CMK (cell line): Measurements from ENCODE around the gene CTAG1B.
"Not testable (repeated sequence)": the region's sequence is repeated elsewhere in the genome, so short reads cannot be mapped to it uniquely, and the experiment has no call there.

ENCODE experiments used
- DNase-seq: peaks from one replicate; pipeline ENCODE4 v3.0.0-alpha.2; 2010; ENCODE audit warnings: low read depth

Gene CTAG1B

DNA sequence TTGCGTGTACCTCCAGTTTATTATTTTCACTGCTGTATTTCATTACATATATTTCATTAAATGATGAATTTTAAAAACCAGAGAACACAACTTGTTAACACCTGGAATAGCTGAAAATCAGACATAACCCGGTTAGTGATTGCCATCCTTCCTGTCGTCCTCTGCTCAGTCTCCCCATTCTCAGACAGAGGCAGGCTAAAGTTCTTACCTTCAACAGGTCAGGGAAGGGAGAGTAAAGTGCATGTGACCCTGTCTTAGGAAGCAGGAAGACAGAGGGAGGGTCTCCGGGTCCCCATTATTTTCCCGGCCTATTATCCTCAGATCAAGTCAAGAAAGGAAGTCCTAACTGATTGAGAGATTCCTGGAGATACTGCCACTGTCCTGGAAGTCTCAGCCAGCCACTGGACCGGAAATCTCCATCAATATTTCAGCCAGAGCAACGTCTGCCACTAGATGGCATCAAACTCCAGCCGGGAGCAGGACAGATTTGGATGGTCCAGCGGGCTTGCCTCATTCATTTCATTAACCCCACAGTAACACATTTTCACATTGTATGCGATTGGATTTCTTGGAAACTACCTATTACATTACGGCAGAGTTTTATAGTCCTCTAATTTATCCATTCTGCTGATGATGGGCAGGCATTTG lies 1.8 kb upstream of the CTAG1B start:
- DNase-seq = not testable (repeated sequence)

DNA sequence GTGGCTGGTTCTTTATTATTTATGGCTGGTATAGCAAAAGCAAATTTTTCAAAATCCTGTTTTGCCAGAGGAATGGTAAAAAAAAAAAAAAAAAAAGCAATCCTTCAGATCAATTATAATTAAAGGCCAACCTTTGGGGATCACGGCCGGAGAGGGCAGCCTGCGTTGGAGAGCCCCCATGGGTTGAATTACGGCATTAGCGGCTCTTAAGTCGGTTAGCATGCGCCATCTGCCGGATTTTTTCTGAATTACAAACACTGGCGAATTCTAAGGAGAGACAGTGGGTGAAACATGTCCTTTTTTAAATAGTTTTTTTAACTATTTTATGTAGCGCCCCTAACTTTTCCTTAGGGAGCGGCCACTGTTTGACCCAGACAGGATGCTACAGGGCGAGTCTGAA lies 5.5 kb downstream of the CTAG1B start:
- not testable (repeated sequence) for DNase-seq

DNA sequence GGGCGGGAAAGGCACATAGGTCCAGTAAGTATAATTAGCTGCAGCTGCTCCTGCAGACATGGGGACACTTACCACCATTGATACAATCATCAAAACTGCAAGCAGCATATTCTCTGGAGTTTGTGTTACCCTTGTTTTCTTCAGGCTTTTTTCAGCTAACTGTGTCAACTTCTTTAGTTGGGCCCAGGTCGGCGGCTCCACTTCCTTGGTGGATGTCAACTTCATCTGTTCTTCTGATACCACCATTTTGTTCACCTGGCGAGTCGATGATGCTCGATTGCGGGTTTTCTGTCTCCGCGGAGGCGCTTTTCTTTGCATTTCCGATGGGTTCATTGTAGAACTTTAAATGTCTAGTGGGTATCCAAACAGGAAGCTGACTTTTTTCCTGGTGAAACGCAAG lies 7.9 kb downstream of the CTAG1B start:
- DNase-seq = not testable (repeated sequence)

DNA sequence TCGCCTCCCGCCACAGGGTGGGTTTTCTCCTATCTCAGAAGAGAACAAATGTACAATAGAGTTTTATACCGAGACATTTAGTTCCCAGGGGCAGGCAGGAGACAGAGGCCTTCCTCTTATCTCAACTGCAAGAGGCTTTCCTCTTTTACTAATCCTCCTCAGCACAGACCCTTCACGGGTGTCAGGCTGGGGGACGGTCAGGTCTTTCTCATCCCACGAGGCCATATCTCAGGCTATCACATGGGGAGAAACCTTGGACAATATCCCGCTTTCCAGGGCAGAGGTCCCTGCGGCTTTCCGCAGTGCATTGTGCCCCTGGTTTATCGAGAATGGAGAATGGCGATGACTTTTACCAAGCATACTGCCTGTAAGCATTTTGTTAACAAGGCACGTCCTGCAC lies 10.3 kb downstream of the CTAG1B start:
- not testable (repeated sequence) for DNase-seq

DNA sequence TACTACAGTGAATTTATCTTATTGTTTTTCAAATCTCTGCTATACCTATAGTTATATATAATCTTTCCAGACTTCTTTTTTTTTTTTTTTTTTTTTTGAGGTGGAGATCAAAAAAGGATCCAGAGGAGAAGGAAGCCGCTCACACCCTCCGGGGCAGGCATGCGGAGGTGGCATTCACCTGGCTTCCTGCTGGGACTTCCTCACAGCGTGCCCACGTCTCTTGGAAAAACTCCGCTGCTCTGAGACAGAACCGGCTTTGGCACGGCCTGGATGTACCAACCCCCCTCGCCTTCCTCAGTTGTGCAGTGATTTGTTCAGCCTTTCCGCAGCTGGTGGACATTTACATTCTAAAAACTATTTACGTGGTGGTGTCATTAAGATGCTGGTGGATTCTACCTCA lies 11.1 kb downstream of the CTAG1B start:
- DNase-seq = not testable (repeated sequence)

DNA sequence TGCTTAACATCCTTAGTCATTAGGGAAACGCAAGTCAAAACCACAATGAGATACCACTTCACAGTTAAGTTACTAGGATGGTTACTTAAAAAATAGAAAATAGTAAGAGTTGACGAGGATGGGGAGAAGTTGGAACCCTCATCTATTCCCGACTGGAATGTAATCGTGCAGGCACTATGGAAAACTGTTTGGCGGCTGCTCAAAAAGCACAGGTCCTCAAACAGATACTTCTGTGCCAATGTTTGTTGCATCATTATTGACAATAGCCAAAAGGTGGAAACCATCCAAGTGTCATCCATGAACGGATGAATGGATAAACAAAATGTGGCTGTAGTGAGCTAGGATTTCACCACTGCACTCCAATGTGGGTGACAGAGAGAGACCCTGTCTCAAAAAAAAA lies 11.7 kb downstream of the CTAG1B start:
- no peak for DNase-seq

DNA sequence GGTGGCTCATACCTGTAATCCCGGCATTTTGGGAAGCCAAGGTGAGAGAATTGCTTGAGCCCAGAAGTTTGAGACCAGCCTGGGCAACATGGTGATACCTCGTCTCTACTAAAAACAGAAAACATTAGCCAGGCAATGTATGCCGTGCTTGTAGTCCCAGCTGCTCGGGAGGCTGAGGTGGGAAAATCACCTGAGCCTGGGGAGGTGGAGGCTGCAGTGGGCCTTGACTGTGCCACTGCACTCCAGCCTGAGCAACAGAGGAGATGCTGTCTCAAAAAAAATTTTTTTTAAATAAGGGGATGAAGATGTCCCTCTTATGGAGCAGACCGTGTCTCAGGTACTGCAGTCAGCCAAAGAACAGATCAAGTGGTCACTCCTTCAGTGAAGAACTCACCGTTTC lies 13.5 kb downstream of the CTAG1B start:
- DNase-seq = no peak

DNA sequence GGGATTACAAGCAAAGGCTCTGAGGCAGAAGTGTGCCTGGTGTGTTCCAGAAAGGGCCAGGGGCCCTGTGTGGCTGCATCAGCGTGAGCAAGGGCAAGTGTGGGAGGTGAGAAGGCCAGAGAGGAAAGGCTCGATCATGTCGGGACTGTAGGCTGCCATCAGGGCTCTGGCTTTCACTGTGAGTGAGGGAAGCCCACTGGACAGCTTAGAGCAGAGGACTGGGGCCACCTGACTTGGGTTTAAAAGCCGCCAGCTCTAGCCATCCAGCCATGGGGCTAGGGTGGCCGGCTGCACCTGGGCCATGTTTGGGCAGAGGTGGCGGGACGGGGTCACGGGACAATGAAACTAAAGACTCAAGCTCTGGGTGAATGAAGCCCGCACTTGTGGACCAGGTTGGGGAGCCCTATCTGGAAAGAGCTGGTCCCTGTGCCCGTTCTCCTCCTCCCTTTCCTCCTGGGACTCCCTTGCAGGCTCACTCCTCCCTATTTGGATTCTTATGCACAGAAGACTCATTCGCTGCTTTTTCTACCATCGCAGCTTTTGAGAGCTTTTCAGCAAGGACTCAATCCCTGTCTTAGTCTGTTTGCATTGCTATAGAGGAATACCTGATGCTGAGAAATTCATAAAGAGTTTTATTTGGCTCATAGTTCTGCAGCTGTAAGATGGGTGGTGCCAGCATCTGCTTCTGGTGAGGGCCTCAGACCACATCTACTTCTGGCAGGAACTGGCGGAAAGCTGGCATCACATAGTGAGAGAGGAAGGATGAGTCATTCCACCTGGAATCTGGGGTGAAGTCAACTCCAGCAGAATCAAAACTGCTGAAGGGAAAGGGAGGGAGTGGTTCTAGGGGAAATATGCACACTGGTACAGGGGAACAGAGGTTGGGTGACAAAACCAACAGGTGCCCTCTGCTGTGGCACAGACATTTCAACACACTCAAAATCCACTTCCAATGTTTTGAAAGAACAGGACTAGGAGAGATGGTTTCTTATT lies 15.3 kb downstream of the CTAG1B start:
- no peak for DNase-seq

DNA sequence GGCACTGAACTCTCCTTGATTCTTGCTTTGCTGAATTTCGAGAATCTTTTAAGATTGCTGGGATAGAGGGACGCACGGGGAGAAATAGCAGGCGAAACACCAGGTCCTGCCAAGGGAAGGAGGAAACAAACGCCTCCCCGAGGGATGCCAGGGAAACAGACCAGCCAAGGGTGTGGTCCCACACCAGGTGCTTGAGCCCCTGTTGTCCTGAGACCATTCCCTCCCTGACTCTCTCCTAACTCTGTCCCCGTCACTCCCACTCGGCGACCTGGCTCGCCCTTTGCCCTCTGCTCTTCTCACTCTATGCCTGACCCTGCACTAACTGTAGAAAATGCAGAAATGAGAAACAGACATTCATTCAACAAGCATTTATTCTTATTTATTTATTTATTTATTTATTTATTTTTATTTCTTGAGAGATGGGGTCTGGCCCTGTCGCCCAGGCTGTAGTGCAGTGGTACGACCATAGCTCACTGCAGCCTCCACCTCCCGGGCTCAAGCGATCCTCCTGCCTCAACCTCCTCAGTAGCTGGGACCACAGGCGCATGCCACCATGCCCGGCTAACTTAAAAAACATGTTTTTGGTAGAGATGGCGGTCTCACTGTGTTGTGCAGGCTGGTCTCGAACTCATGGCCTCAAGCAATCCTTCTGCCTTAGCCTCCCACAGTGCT lies 16.2 kb downstream of the CTAG1B start:
- no peak for DNase-seq

DNA sequence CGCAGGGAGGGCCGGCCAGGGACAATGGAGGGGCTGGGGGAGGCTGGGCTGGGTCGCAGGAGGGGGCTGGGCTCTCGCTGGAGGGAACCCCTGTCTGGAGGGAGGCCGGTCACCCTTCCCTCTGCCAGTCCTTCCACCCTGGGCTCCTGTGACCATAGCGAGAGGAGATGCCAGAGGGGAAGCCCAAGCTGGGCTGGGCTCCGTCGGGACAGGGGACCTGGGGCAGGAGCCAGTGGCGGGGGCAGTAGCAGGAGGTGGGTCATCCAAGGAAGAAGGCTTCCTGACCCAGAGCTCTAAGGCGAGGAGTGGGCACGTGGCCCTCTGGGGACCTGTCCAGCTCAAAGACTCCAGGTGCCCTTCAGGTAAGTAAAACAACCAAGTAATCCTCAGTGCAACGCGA lies 16.9 kb downstream of the CTAG1B start:
- DNase-seq = no peak

DNA sequence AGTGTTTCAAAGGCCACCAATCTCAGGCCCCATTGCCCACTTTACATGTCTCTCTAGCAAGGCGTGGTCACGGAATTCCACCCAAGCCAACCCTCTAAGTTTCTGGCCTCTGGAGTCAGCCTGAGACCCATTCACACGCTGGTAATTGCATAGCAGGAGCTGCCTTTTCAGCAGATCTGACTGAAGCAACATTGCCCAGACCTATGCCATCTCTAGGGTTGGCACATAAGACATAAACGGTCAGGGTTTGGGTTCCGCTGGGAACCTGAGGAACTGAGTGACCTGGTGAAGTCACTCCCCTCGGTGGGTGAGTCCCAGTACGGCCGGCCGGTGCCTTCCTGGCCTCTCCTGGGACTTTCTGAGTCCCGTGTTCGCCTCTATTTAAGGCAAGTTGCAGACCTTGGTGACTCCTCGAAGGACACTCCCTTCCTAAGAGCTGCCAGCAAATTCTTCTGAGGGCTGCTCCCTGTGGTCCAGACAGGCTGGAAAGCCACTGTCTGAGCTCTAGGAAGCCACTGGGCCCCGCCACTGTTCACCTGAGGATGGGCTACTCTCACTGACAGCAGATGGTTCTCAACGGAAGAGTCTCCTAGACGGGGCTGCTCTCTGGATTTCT lies 18.2 kb downstream of the CTAG1B start:
- no peak for DNase-seq

DNA sequence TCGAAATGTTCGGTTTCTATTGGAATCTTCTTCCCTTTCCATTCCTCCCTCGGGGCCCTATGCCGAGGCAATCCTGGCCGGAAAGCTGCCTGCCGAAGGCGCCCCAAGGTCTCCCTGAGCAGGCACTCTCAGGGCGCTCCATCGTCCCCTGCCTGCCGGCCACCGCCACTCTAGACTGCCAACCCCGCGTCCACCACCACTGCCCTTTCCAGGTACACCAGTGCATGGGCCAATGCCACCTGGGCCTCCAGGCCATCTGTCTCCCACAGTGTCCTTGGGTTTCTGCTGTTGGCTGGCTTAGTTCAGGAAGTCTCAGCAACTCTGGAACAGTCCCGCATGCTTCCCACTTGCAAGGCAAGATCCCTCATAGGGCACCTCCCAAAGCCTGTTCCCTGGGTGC lies 19.6 kb downstream of the CTAG1B start:
- no peak for DNase-seq

DNA sequence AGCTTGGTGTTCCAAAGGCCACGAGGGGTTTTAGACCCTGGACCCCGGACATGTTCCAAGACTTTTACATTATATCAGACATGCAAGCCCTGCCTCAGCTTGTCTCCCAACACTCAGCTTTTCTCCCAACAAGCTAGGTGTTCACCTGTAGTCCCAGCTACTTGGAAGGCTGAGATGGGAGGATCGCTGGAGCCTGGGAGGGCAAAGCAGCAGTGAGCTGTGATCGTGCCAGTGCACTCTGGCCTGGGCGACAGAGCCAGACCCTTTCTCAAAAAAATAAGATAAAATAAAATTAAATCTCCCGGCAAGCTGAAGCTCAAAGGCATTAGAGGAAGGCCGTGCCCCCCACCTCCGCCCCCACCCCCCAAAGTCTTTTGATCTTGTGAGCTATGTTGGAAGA lies 20.4 kb downstream of the CTAG1B start:
- DNase-seq = no peak

DNA sequence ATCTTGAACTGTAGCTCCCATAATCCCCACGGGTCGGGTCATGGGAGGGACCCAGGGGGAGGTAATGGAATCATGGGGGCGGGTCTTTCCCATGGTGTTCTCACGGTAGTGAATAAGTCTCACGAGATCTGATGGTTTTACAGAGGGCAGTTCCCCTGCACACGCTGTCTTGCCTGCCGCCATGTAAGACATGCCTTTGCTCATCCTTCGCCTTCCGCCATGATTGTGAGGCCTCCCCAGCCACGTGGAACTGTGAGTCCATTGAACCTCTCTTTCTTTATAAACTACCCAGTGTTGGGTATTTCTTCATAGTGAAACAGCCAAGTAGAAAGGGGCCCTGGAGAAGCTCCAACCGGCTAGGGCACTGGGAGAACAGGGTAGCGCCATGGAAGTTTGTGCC lies 21.9 kb downstream of the CTAG1B start:
- no peak for DNase-seq

DNA sequence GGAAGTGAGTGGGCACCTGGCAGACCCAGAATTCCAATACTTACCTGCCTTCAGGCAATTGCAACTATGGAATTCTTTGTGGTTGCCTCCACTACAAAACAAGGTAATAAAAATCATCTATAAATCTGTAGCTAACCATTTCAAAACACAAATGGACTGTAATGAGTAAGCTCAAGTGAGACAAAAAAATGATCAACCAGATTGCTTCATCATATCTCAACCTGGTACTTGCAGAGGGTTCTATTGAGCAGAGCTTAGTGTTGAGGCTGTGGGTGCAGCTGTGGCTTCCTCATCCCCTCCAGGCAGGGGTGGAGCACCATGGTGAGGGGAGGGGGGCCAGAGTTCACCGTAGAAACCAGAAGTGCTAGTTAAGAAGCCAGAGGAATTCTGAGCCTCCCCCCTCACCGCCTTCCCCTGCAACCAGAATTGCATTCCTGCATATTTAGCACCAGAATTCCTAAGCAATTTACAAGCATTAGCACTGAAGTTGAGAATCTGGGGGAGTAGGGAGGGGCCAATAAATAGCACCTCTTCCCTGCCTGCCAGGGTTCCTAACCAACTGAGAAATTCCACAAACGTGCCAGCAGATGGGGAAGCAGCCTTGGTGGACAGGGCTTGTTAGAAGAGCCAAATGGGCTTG lies 22.7 kb downstream of the CTAG1B start:
- DNase-seq = no peak

DNA sequence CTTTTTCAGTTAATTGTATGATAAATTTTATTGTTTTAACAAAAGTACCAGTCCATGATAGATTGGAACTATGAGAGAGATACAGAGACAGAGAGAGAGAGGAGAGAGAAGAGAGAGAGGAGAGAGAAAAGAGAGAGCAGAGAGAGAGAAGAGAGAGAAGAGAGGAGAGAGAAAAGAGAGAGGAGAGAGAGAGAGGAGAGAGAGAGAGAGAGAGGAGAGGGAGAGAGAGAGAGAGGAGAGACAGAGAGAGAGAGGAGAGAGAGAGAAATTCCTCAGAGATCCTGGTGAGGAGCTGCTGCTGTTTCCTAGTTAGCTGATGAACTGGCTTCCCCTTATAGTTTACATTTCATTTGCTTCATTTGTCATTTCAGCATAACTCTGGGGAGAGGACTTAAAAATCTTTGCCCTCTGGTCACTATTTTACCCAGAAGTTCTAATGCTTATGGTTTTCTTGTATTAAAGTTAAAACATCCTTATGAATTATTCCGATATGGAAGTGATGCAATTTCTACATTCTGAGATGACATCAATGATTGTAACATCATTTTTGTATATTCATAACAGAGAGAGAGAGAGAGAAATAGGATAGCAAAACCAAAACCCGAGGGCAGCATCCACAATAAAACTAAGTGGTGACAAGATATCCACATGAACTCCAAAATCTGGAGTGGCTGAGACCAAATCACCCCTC lies 23.4 kb downstream of the CTAG1B start:
- no peak for DNase-seq

DNA sequence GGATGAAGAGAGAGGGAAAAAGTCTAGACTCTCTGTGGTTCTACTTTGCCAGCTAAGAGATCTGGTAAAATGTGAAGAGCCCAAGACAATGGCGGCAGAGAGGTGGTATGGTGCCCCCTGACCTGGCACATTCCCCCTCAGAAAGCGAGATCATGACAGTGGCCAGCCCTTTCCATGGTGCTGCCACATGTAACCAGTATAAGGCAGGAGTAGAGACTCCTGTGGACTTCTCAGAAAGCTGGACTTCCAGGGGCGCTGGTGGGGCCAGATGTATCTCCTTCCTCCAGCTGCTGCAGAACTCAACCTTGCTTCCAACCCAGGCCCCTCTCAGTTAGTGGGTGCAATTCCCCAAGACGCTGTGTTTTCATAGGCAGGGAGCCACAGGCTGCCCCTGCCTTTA lies 24.6 kb downstream of the CTAG1B start:
- no peak for DNase-seq

DNA sequence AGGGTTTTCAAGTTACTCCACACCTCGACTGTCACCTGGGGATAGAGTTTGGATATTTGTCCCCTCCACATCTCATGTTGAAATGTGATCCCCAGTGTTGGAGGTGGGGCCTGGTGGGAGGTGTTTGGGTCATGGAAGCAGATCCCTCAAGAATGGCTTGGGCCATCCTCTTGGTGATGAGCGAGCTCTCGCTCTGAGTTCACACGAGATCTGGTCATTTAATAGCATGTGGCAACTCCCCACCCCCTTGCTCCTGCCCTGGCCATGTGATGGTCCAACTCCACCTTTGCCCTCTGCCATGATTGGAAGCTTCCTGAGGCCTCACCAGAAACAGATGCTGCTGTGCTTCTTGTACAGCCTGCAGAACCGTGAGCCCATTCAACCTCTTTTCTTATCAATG lies 25.9 kb downstream of the CTAG1B start:
- DNase-seq = no peak

DNA sequence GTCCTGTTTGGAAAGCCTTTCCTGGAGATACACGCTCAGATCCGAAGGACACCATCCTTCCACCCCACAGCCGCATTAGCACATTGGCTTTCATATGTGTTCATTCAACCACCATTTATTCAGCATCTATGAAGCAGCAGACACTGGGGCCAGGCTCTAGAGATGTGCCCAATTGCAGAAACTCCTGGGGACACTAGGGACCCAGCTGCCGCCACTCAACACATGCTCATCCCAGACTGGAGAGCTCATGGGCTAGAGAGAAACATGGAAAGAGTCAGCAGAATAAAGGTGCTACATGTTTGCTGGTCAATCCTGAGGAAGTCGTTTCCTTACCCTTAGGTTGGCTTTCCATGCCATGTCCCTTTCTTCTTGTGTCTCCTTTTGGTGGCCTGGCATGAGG lies 26.6 kb downstream of the CTAG1B start:
- DNase-seq = no peak

DNA sequence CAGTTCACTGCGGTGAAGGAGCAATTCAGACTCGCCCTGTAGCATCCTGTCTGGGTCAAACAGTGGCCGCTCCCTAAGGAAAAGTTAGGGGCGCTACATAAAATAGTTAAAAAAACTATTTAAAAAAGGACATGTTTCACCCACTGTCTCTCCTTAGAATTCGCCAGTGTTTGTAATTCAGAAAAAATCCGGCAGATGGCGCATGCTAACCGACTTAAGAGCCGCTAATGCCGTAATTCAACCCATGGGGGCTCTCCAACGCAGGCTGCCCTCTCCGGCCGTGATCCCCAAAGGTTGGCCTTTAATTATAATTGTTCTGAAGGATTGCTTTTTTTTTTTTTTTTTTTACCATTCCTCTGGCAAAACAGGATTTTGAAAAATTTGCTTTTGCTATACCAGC lies 28.7 kb downstream of the CTAG1B start:
- DNase-seq = not testable (repeated sequence)

DNA sequence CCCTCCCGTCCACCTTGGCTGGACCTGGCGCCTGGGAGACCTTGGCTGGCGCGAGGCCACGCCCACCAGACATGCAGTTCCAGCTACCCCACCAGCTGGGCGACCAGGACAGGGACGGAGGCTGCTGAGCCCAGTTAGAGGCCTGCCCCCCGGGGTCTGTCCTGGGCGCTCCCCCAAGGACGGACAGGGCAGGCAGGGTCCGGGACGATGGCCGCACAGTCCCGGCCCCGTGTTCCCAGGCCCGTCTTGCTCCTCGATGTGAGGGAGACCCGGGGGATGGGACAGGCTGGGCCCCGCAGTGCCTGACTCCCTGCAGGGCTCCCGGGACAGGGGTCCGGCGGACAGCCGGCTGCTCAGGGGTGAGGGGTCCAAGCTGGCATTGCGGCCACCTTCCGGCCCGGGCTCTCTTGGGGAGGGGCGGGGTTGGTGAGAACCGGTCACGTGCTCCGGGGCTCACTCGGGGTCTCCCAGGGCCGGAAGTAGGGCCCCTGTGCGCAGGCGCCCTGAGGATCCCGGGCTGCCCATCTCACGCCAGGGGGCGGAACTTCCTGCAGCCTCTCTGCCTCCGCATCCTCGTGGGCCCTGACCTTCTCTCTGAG lies 34.4 kb downstream of the CTAG1B start, which contains the start of gene CTAG1A:
Gene CTAG1A, plus strand, starts transcription at position 549 of the 599 bp plus-strand sequence. CDS start 74 bp downstream, outside the sequence.
- not testable (repeated sequence) for DNase-seq
